HepG2 (cell line): ENCODE data around the gene RAD23A. TPM values are rescaled to one million over a fixed set of nuclear protein-coding genes. Genes with fewer than 3 reads are reported as not detected.
A peak's percentile ranks its signal among the peaks of the same experiment; 100 is the strongest.

Experiments
- CEBPG ChIP-seq: IDR thresholded peaks from 2 replicates; pipeline ENCODE4 v1.6.1; 2016
- polyA plus RNA-seq, 8 experiments: library from polyadenylated mRNA; depleted of rRNA in 3 of 8; stranded (reverse) in 7 of 8; unstranded in 1 of 8; fragments of >200 nt; fragmentation: Illumina TruSeq in 4 of 8; extraction: Trizol in 4 of 8; gene quantifications; 2 replicates each; pipeline versions ENCODE4 v1.2.1 to v1.2.3, GENCODE V29; 2011 to 2016; ENCODE audit warnings: low read depth in 4 of 8, missing spikeins in 1 of 8, mixed read lengths in 1 of 8; ENCODE audit not compliant: insufficient read depth in 1 of 8
- total RNA-seq, 5 experiments: library from RNA; depleted of rRNA; stranded (reverse); fragments of >200 nt; fragmentation: Illumina TruSeq; extraction: Trizol; gene quantifications; 2 replicates each; pipeline ENCODE4 v1.2.3, GENCODE V29; 2016; ENCODE audit warnings: low read depth in 1 of 5
- TF ChIP-seq, protein P1 (sequence below): sonication (generic); formaldehyde crosslinking; IDR thresholded peaks from 2 replicates; pipeline ENCODE4 v1.5.0; 2020; ENCODE audit warnings: mild to moderate bottlenecking, missing genetic modification reagents, borderline replicate concordance
- TF ChIP-seq, protein P2 (sequence below): sonication (generic); formaldehyde crosslinking; IDR thresholded peaks from 2 replicates; pipeline ENCODE4 v1.4.0; 2020; ENCODE audit warnings: missing genetic modification reagents
- TF ChIP-seq, protein P3 (sequence below): IDR thresholded peaks from 2 replicates; pipeline ENCODE4 v1.6.1; 2016; ENCODE audit warnings: low read depth, control low read depth
- TF ChIP-seq, protein P4 (sequence below), 2 experiments: fragments of 450-650 bp in 1 of 2; sonication (generic) in 1 of 2; formaldehyde crosslinking in 1 of 2; IDR thresholded peaks; 2 replicates each; pipeline versions ENCODE4 v1.6.1 to v1.8.0; 2016 to 2022; ENCODE audit warnings: antibody characterized with exemption in 1 of 2, mild to moderate bottlenecking in 1 of 2, missing genetic modification reagents in 1 of 2

Gene RAD23A
- total and polyA plus RNA-seq, 2 of the 13 experiments (the other 11 are each of a cell fraction or from before 2014, with no cell fraction given) = 42.5 to 54.2 TPM

DNA sequence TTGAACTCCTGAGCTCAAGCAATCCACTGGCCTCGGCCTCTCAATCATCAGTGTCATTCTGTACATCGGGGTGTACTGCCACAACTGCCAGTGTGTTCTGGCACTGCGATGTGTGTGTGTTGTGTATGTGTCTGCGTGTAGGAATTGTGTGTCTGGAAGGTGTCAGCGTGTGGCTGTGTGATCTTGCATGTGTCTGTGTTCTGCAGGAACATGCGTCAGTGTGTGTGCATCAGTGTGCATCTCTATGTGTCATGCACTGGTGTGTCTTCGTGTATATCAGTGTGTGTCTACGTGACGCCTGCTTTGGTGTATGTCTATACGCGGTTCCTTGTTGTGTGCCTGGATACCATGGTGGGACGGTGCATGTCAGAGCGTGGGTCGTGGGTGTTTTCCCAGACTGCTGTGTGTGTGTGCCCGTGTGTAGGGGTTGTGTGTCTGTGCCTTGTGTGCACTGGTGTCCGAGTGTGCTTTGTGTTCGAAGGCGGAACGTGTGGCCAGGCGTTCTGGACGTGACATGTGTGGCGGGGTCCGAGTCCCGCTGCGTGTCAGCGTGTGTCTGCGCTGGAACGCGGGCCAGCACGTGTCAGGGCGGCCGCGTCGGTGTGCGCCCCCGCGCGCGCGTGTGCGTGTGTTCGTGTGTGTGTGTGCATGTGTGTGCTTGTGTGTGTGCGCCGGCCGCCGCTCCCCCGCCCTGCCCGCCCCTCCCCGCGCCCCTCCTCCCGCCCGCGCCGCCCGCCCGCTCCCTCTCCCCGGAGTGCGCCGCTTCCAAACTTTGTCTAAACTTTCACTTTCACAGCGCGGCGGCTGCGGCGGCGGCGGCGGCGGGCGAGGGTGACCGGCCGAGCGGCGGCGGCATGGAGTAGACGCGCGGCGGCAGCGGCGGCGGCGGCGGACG lies 49.3 kb downstream of the RAD23A start, which contains the start of gene NFIX (continued):
- TF ChIP-seq, protein P1, sequence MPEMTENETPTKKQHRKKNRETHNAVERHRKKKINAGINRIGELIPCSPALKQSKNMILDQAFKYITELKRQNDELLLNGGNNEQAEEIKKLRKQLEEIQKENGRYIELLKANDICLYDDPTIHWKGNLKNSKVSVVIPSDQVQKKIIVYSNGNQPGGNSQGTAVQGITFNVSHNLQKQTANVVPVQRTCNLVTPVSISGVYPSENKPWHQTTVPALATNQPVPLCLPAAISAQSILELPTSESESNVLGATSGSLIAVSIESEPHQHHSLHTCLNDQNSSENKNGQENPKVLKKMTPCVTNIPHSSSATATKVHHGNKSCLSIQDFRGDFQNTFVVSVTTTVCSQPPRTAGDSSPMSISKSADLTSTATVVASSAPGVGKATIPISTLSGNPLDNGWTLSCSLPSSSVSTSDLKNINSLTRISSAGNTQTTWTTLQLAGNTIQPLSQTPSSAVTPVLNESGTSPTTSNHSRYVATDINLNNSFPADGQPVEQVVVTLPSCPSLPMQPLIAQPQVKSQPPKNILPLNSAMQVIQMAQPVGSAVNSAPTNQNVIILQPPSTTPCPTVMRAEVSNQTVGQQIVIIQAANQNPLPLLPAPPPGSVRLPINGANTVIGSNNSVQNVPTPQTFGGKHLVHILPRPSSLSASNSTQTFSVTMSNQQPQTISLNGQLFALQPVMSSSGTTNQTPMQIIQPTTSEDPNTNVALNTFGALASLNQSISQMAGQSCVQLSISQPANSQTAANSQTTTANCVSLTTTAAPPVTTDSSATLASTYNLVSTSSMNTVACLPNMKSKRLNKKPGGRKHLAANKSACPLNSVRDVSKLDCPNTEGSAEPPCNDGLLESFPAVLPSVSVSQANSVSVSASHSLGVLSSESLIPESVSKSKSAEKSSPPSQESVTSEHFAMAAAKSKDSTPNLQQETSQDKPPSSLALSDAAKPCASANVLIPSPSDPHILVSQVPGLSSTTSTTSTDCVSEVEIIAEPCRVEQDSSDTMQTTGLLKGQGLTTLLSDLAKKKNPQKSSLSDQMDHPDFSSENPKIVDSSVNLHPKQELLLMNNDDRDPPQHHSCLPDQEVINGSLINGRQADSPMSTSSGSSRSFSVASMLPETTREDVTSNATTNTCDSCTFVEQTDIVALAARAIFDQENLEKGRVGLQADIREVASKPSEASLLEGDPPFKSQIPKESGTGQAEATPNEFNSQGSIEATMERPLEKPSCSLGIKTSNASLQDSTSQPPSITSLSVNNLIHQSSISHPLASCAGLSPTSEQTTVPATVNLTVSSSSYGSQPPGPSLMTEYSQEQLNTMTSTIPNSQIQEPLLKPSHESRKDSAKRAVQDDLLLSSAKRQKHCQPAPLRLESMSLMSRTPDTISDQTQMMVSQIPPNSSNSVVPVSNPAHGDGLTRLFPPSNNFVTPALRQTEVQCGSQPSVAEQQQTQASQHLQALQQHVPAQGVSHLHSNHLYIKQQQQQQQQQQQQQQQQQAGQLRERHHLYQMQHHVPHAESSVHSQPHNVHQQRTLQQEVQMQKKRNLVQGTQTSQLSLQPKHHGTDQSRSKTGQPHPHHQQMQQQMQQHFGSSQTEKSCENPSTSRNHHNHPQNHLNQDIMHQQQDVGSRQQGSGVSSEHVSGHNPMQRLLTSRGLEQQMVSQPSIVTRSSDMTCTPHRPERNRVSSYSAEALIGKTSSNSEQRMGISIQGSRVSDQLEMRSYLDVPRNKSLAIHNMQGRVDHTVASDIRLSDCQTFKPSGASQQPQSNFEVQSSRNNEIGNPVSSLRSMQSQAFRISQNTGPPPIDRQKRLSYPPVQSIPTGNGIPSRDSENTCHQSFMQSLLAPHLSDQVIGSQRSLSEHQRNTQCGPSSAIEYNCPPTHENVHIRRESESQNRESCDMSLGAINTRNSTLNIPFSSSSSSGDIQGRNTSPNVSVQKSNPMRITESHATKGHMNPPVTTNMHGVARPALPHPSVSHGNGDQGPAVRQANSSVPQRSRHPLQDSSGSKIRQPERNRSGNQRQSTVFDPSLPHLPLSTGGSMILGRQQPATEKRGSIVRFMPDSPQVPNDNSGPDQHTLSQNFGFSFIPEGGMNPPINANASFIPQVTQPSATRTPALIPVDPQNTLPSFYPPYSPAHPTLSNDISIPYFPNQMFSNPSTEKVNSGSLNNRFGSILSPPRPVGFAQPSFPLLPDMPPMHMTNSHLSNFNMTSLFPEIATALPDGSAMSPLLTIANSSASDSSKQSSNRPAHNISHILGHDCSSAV = no peak
- TF ChIP-seq, protein P2, sequence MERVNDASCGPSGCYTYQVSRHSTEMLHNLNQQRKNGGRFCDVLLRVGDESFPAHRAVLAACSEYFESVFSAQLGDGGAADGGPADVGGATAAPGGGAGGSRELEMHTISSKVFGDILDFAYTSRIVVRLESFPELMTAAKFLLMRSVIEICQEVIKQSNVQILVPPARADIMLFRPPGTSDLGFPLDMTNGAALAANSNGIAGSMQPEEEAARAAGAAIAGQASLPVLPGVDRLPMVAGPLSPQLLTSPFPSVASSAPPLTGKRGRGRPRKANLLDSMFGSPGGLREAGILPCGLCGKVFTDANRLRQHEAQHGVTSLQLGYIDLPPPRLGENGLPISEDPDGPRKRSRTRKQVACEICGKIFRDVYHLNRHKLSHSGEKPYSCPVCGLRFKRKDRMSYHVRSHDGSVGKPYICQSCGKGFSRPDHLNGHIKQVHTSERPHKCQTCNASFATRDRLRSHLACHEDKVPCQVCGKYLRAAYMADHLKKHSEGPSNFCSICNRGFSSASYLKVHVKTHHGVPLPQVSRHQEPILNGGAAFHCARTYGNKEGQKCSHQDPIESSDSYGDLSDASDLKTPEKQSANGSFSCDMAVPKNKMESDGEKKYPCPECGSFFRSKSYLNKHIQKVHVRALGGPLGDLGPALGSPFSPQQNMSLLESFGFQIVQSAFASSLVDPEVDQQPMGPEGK (CRISPR knock-in tag) = peak; percentile 35; the same call in 1 of the 2 replicates
- TF ChIP-seq, protein P3, sequence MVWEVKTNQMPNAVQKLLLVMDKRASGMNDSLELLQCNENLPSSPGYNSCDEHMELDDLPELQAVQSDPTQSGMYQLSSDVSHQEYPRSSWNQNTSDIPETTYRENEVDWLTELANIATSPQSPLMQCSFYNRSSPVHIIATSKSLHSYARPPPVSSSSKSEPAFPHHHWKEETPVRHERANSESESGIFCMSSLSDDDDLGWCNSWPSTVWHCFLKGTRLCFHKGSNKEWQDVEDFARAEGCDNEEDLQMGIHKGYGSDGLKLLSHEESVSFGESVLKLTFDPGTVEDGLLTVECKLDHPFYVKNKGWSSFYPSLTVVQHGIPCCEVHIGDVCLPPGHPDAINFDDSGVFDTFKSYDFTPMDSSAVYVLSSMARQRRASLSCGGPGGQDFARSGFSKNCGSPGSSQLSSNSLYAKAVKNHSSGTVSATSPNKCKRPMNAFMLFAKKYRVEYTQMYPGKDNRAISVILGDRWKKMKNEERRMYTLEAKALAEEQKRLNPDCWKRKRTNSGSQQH (CRISPR knock-in tag) = 0 out of 2 replicates have a peak, but pooled peaks have one; percentile 70
- no peak for TF ChIP-seq CEBPG (CRISPR knock-in tag)
- TF ChIP-seq, protein P4, sequence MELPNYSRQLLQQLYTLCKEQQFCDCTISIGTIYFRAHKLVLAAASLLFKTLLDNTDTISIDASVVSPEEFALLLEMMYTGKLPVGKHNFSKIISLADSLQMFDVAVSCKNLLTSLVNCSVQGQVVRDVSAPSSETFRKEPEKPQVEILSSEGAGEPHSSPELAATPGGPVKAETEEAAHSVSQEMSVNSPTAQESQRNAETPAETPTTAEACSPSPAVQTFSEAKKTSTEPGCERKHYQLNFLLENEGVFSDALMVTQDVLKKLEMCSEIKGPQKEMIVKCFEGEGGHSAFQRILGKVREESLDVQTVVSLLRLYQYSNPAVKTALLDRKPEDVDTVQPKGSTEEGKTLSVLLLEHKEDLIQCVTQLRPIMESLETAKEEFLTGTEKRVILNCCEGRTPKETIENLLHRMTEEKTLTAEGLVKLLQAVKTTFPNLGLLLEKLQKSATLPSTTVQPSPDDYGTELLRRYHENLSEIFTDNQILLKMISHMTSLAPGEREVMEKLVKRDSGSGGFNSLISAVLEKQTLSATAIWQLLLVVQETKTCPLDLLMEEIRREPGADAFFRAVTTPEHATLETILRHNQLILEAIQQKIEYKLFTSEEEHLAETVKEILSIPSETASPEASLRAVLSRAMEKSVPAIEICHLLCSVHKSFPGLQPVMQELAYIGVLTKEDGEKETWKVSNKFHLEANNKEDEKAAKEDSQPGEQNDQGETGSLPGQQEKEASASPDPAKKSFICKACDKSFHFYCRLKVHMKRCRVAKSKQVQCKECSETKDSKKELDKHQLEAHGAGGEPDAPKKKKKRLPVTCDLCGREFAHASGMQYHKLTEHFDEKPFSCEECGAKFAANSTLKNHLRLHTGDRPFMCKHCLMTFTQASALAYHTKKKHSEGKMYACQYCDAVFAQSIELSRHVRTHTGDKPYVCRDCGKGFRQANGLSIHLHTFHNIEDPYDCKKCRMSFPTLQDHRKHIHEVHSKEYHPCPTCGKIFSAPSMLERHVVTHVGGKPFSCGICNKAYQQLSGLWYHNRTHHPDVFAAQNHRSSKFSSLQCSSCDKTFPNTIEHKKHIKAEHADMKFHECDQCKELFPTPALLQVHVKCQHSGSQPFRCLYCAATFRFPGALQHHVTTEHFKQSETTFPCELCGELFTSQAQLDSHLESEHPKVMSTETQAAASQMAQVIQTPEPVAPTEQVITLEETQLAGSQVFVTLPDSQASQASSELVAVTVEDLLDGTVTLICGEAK (IDR thresholded peaks at IDR 0.05) = no peak
- TF ChIP-seq, protein P4 (CRISPR knock-in tag; IDR thresholded peaks at IDR 0.05) = peak; percentile 20; the same call in 1 of the 2 replicates
